Measurements from ENCODE around the gene KIF12. TPM values are rescaled to one million over a fixed set of nuclear protein-coding genes. Genes with fewer than 3 reads are reported as not detected.

KIF12 gene
- total and polyA plus RNA-seq, 2 experiments from 2014 or later = 4.2 to 4.3 TPM

GRCh38 chr9:114077162-114077837 is 21.8 kb downstream of the KIF12 start:
- Histone ChIP-seq H3K27me3 (ENCODE audit: insufficient read depth) (no peaks in the 10 kb centered on the region), H3K79me2 (replicated peaks; ENCODE audit: insufficient read depth) (no peaks in the 10 kb centered on the region), H4K20me1 (replicated peaks; ENCODE audit: insufficient read depth) (no peaks in the 10 kb centered on the region), H3K4me3 (no peak overlapping the region), H3K4me1 (ENCODE audit: insufficient read depth) (no peaks in the 10 kb centered on the region; the same call in 1 of the 2 replicates), H3F3A (replicated peaks; ENCODE audit: low read depth) (no peaks in the 10 kb centered on the region), H3K27ac (ENCODE audit: low read depth) (no peak overlapping the region), H3K9me2 (ENCODE audit: insufficient read depth) (peaks cover 8% of the 10 kb centered on the region; the same call in 1 of the 2 replicates), H3K36me3 (ENCODE audit: insufficient read depth) (no peaks in the 10 kb centered on the region), H3K4me2 (no peak overlapping the region), H2AFZ (no peak overlapping the region)
- TF ChIP-seq POLR2AphosphoS5 (IDR thresholded peaks at IDR 0.05; ENCODE audit: low read depth) (no peak), EZH2 (IDR thresholded peaks at IDR 0.05; ENCODE audit: low read depth, unreplicated experiment) (no peak), CTCF (conservative IDR thresholded peaks at IDR 0.05; ENCODE audit: low read depth in 2 of 2) (no peak), ZNF331 (CRISPR knock-in tag; IDR thresholded peaks at IDR 0.05; ENCODE audit: low read depth) (no peak), ETS1 (IDR thresholded peaks at IDR 0.05) (no peak), NANOG (IDR thresholded peaks at IDR 0.05; ENCODE audit: borderline replicate concordance) (no peak), JUNB (IDR thresholded peaks at IDR 0.05; ENCODE audit: unreplicated experiment) (no peak), ZNF114 (CRISPR knock-in tag; IDR thresholded peaks at IDR 0.05) (no peak), CREB1 (CRISPR knock-in tag; IDR thresholded peaks at IDR 0.05; ENCODE audit: low read depth) (no peak), EZH2phosphoT487 (IDR thresholded peaks at IDR 0.05; ENCODE audit: unreplicated experiment) (no peak), STAT1 (IDR thresholded peaks at IDR 0.05; ENCODE audit: unreplicated experiment) (no peak), ZNF462 (CRISPR knock-in tag; IDR thresholded peaks at IDR 0.05) (no peak)
- TF ChIP-seq, protein P1, sequence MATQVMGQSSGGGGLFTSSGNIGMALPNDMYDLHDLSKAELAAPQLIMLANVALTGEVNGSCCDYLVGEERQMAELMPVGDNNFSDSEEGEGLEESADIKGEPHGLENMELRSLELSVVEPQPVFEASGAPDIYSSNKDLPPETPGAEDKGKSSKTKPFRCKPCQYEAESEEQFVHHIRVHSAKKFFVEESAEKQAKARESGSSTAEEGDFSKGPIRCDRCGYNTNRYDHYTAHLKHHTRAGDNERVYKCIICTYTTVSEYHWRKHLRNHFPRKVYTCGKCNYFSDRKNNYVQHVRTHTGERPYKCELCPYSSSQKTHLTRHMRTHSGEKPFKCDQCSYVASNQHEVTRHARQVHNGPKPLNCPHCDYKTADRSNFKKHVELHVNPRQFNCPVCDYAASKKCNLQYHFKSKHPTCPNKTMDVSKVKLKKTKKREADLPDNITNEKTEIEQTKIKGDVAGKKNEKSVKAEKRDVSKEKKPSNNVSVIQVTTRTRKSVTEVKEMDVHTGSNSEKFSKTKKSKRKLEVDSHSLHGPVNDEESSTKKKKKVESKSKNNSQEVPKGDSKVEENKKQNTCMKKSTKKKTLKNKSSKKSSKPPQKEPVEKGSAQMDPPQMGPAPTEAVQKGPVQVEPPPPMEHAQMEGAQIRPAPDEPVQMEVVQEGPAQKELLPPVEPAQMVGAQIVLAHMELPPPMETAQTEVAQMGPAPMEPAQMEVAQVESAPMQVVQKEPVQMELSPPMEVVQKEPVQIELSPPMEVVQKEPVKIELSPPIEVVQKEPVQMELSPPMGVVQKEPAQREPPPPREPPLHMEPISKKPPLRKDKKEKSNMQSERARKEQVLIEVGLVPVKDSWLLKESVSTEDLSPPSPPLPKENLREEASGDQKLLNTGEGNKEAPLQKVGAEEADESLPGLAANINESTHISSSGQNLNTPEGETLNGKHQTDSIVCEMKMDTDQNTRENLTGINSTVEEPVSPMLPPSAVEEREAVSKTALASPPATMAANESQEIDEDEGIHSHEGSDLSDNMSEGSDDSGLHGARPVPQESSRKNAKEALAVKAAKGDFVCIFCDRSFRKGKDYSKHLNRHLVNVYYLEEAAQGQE (IDR thresholded peaks at IDR 0.05; ENCODE audit: unreplicated experiment) = no peak
- no peak overlapping the region for H3K27ac Mint-ChIP-seq
- H3K4me1 Mint-ChIP-seq = peaks cover 8% of the 10 kb centered on the region; the same call in 2 of the 3 replicates
- DNase-seq (ENCODE audit: low spot score) (no peak), ATAC-seq (no peak)
- peaks cover 7% of the 10 kb centered on the region for H3K27me3 Mint-ChIP-seq (ENCODE audit: insufficient read depth, low read depth, poor library complexity)
- H3K4me3 Mint-ChIP-seq = no peak overlapping the region
- no peaks in the 10 kb centered on the region for H3K36me3 Mint-ChIP-seq (ENCODE audit: low read depth)
- H3K9me3 Mint-ChIP-seq = no peaks in the 10 kb centered on the region
